GM18909 (cell line): ENCODE measurements around the gene ALCAM.

Source experiments
- ATAC-seq: cut with Tn5 transposase; IDR thresholded peaks from one replicate; pipeline ENCODE4 v1.9.1; 2021; ENCODE audit warnings: mild to moderate bottlenecking; ENCODE audit not compliant: unreplicated experiment, poor library complexity

Gene ALCAM

GRCh38 chr3:105366326-105367062 lies at the start of gene ALCAM:
ALCAM (plus strand) TSS chr3:105366909.
- ATAC-seq = peak; percentile 64

GRCh38 chr3:105317841-105318240 lies 48.9 kb upstream of the ALCAM start:
- ATAC-seq = no peak

GRCh38 chr3:105322570-105323273 lies 44.0 kb upstream of the ALCAM start:
- peak; percentile 95 for ATAC-seq

DNA sequence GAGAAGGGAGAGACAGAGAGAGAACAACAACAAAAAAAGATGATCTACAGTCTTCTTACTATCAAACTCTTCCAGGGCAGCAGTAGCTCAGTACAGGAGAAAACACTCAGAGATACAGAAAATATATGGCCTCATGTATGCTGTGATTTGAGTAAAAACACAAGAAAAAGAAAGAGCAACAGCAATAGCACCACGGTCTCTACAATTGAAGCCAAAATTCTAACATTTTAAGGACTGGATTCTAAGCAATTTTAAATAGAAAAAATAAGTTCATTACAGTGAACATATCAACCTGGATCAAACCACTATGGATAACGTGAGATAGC lies 43.5 kb upstream of the ALCAM start:
- peak; percentile 55 for ATAC-seq

DNA sequence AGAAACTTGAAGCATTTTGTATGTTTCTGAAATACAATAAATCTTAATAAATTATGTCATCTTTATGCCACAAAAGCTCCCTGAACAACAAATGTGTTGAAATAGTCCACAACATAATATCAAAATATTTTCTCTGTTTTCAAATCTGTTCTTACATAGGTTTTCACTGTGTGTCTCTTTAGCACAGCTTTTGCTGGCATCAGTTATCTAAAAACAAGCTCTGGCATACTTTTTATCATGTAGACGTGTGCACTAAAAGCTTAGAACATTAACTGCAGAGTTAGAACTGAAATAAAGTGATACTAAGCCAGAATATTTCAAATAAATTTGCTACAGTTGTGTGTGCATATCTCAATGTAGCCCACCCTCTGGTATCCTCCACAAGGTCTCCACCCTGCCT lies 41.8 kb upstream of the ALCAM start:
- ATAC-seq = no peak

DNA sequence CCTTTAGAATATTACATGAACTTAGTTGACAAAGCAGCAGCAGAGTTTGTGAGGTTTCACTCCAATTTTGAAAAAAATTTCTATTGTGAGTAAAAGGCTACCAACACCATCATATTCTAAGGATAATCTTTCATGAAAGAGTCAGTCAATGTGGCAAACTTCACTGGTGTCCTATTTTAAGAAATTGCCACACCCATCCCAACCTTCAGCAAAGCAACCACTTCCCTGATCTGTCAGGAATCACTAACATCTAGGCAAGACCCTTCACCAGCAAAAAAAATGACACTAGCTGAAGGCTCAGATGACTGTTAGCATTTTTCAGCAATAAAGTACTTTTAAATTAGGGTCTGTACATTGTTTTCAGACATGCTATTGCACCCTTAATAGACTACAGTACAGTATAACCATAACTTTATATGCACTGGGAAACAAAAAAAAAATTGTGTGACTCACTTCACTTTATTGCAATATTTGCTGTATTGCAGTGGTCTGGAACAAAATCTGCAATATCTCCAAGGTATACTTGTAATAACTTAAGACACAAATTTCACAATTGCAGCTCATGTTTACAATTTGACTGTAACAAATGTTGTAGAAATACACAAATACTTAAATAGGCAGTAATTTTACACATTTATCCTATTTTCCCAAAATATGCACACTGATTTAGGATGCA lies 38.9 kb upstream of the ALCAM start:
- no peak for ATAC-seq

DNA sequence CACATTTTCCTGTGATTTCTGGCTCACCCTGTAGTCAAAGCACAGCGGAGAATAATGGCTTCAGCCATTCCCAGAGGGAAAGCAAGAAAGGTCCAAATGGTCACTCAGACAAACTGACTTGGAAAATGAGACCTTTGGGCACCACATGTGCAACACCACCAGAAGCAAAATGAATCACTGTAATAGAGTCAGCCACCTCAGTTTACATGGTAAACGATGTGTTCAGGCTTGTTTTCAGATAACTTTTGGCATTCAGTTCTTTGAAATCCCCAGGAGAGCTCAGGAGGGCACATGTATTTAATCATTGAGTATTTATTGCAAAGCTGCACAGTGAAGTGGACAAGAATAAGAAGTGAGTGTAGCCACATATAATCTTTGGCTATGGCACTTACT lies 38.4 kb upstream of the ALCAM start:
- ATAC-seq = no peak

DNA sequence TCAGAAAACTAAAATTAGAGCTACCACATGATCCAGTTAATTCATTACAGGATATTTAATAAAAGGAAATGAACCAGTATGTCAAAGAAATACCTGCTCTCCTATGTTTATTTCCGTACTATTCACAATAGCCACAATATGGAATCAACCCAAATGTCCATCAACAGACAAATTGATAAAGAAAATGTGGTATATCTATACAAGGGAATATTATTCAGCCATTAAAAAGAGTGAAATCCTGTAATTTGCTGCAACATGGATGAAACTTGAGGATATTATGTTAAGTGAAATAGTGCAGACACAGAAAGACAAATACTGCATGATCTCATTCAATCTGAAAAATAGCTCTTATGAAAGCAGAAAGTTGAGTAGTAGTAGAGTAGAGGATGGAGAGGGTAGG lies 33.7 kb upstream of the ALCAM start:
- no peak for ATAC-seq

DNA sequence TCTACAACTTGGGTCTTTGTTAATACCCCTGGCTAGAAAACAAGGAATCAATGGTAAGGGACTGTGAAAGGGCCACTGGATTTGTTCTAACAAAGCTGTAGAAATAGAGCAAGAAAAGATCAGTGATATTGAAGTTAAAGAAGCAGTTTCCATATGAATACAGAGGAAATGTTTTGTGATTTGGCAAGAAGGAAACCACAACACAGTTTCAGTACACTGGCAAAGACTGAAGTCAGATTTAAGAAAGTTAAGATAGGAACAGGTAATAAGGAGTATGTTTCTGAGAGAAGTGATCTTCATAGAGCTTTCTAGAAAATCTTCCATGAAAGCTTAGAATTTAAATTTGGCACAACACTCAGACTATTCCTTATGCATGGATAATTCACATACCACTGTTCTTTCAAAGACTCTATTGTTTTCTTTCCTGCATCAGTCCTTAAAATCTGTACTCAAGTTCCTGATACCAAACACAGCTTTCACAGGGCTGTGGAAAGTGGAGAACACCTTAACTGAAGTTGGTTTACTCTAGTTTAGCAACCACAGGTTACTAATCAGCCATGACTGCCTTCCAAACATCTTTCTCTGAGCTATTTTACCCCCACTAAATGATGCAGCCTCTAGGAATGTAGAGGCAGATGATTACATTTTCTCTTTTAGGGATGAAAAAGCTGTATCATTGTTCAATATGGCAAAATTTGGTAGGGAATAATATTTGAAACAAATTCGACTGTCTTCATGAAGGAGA lies 32.4 kb upstream of the ALCAM start:
- ATAC-seq = peak; percentile 80

GRCh38 chr3:105339946-105340345 lies 26.8 kb upstream of the ALCAM start:
- no peak for ATAC-seq

DNA sequence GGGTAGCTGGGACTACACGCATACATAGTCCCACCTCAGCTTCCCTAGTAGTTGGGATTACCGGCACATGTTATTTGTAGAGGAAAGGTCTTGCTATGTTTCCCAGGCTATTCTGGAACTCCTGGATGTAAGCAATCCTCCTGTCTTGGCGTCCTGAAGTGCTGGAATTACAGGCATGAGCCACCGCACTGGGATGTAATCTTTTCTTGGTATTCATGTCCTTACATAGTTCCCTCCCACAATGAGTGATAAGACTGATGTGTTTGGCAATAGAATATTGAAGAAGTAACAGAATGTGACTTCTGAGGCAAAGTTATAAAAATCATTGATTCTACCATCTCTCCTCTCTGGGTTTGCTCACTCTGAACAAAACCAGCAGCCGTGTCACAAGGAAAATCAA lies 22.7 kb upstream of the ALCAM start:
- no peak for ATAC-seq

GRCh38 chr3:105345156-105345555 lies 21.6 kb upstream of the ALCAM start:
- ATAC-seq = no peak

GRCh38 chr3:105347625-105348302 lies 18.9 kb upstream of the ALCAM start:
- ATAC-seq = peak; percentile 90

GRCh38 chr3:105348307-105348706 lies 18.4 kb upstream of the ALCAM start:
- no peak for ATAC-seq

DNA sequence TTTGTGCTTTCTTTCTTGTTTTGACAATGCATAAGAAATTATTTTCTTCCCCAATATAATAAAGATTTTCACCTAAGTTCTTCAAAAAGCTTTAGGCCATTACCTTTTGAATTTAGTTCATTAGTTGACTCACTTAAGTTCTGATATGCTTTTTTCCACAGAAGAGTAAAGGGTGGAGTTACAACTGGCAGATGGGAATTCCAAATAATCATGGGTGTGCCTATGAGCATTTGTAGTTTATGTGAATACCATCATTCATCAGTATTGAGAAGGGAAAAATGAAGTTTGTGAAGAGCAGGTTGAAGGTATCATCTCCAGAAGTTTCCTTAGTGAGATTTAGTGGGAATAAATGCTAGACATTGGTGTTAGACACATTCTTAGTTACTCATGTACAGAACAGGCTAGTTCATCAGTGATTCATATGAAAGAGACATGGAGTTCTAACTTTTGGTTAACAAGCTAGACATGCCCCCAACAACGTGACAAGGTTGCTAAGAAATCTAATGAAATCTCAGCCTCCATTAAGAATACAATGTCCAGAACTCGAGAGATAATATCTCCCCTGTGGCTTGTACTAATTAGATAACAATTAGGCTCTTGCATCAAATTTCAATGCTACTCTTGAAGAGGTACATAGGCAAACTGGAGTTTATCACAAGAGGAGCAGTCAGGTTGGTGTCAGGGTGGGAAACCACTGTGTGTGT lies 16.9 kb upstream of the ALCAM start:
- no peak for ATAC-seq

DNA sequence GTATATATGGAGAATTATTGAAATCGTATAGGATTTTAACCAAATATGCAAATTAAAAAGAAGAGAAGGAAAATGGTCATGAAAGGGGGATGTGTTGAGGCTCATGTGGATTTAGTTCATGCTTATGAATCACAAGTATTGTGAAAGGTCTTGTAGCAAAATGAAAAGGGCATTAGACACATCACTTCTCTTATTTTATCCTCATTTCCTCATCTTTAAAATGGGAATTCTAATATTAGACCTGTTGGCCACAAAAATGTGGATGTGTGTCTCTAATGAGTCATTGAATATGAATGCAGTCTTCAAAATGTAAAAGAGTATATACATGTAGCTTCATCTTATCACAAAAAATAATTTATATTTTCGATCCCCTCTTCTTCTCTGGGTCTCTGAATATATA lies 14.9 kb upstream of the ALCAM start:
- ATAC-seq = no peak

- ATAC-seq = no peak
These were observed 13.7 kb upstream of the ALCAM start for GRCh38 chr3:105352976-105353375.

DNA sequence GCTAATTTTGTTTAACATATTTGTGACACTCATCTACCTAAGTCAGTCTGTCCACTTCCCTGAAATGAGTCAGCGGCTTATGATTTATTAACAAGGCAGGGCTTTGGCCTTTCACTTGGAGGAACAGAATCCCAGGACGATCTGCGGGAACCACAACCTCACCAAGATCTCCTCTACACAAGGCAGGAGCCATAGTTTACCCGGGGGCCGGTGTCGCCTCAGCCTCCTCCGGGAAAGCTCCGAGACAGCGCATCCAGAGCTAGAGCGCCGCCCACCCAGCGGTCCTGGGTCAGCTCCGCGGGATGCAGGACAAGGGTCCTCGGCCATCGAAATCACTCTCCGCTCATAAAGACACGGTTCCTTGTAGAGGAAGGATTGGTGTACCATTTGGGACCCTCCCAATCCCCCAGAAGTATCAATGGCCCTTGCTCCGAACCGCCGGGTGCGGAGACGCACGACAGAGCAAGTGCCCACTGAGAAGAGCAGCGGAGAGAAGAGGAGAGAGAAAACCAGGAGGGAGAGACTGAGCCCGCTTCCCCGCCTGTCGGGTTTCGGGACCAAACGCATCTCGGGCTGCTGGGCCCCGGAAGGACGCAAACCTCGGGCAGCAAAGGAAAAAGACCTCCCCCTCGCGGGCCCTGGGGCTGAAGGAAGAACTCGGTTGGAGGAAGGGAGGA lies 13.1 kb upstream of the ALCAM start:
- peak; percentile 69 for ATAC-seq

GRCh38 chr3:105354429-105354828 lies 12.3 kb upstream of the ALCAM start:
- ATAC-seq = no peak
